Neuronal stem cell (in vitro differentiated cells): Measurements from ENCODE around the gene KLK5.

Experiments used
- DNase-seq: peaks from one replicate; pipeline ENCODE4 v3.0.0-alpha.2; 2013; ENCODE audit warnings: low spot score
- H2AFZ ChIP-seq: one replicate; pipeline ENCODE4 v1.6.1; 2013; ENCODE audit warnings: mild to moderate bottlenecking, low read length, inconsistent platforms
- H2AK5ac ChIP-seq: 2 replicates; pipeline ENCODE4 v1.6.1; 2013; ENCODE audit warnings: low read depth, mild to moderate bottlenecking, inconsistent platforms, low read length, moderate library complexity, mixed read lengths
- H2BK120ac ChIP-seq: 2 replicates; pipeline ENCODE4 v1.6.1; 2013; ENCODE audit warnings: low read depth, mild to moderate bottlenecking, inconsistent platforms, low read length, moderate library complexity, mixed read lengths
- H2BK12ac ChIP-seq: one replicate; pipeline ENCODE4 v1.6.1; 2013; ENCODE audit warnings: low read length, inconsistent platforms
- H2BK15ac ChIP-seq: 2 replicates; pipeline ENCODE4 v1.6.1; 2013; ENCODE audit warnings: mild to moderate bottlenecking, low read length, inconsistent platforms, mixed read lengths
- H2BK5ac ChIP-seq: one replicate; pipeline ENCODE4 v1.6.1; 2013; ENCODE audit warnings: inconsistent platforms, mild to moderate bottlenecking, low read length, moderate library complexity
- H3K14ac ChIP-seq: one replicate; pipeline ENCODE4 v1.6.1; 2013; ENCODE audit warnings: low read length, inconsistent platforms
- H3K18ac ChIP-seq: 2 replicates; pipeline ENCODE4 v1.6.1; 2013; ENCODE audit warnings: low read length, inconsistent platforms
- H3K23ac ChIP-seq: 2 replicates; pipeline ENCODE4 v1.6.1; 2013; ENCODE audit warnings: low read depth, mild to moderate bottlenecking, mixed read lengths, low read length, inconsistent platforms; ENCODE audit not compliant: poor library complexity
- H3K27ac ChIP-seq: replicated peaks from 3 replicates; pipeline ENCODE4 v1.5.1; 2013; ENCODE audit warnings: low read length, inconsistent platforms
- H3K27me3 ChIP-seq, 3 experiments: 2 replicates each; pipeline ENCODE4 v1.6.1; 2013; ENCODE audit warnings: low read length in 3 of 3, mild to moderate bottlenecking in 2 of 3, inconsistent platforms in 1 of 3, low read depth in 1 of 3, mixed read lengths in 1 of 3, moderate library complexity in 1 of 3; ENCODE audit not compliant: control insufficient read depth in 3 of 3, insufficient read depth in 3 of 3
- H3K36me3 ChIP-seq, 2 donors: replicated peaks in 1 of 2; 2 replicates each; pipeline ENCODE4 v1.6.1; 2013; ENCODE audit warnings: low read length in 2 of 2; ENCODE audit not compliant: control insufficient read depth in 2 of 2, insufficient read depth in 2 of 2
- H3K4ac ChIP-seq: 2 replicates; pipeline ENCODE4 v1.6.1; 2013; ENCODE audit warnings: inconsistent platforms, mild to moderate bottlenecking, low read length, moderate library complexity
- H3K4me1 ChIP-seq, 2 donors: 1 replicate in 1 of 2; 2 replicates in 1 of 2; pipeline ENCODE4 v1.6.1; 2013; ENCODE audit warnings: low read length in 2 of 2, low read depth in 1 of 2; ENCODE audit not compliant: control insufficient read depth in 2 of 2, insufficient read depth in 1 of 2
- H3K4me2 ChIP-seq: one replicate; pipeline ENCODE4 v1.6.1; 2013; ENCODE audit warnings: mild to moderate bottlenecking, low read length, inconsistent platforms; ENCODE audit not compliant: insufficient read depth, poor library complexity, severe bottlenecking
- H3K4me3 ChIP-seq, 2 donors: 2 replicates each; pipeline ENCODE4 v1.5.1; 2013; ENCODE audit warnings: low read length in 2 of 2, mild to moderate bottlenecking in 2 of 2, inconsistent platforms in 1 of 2, moderate library complexity in 1 of 2
- H3K79me1 ChIP-seq: one replicate; pipeline ENCODE4 v1.6.1; 2013; ENCODE audit warnings: low read depth, mild to moderate bottlenecking, inconsistent platforms, low read length, moderate library complexity
- H3K9ac ChIP-seq: one replicate; pipeline ENCODE4 v1.6.1; 2013; ENCODE audit warnings: mild to moderate bottlenecking, low read depth, low read length, inconsistent platforms; ENCODE audit not compliant: poor library complexity
- H3K9me3 ChIP-seq, 2 donors: replicated peaks in 1 of 2; 2 replicates each; pipeline versions ENCODE3 to v1.6.1; 2013; ENCODE audit warnings: low read length in 2 of 2, mild to moderate bottlenecking in 2 of 2, inconsistent platforms in 1 of 2, low read depth in 1 of 2, mixed read lengths in 1 of 2, moderate library complexity in 1 of 2; ENCODE audit not compliant: control insufficient read depth in 2 of 2, insufficient read depth in 1 of 2
- H4K8ac ChIP-seq: one replicate; pipeline ENCODE4 v1.6.1; 2013; ENCODE audit warnings: low read depth, mild to moderate bottlenecking, inconsistent platforms, low read length, moderate library complexity
- H4K91ac ChIP-seq: one replicate; pipeline ENCODE4 v1.6.1; 2013; ENCODE audit warnings: low read length, low read depth, mild to moderate bottlenecking, inconsistent platforms; ENCODE audit not compliant: poor library complexity
- WGBS, 2 donors: extraction: QIAGEN DNeasy Blood & Tissue Kit; methylation state at CpG; one replicate each; pipeline ENCODE4 v1.1.7; 2013; ENCODE audit warnings: missing lambda C conversion rate in 2 of 2, mixed read lengths in 1 of 2; ENCODE audit not compliant: insufficient read length in 2 of 2, insufficient replicate concordance in 1 of 2; ENCODE audit errors: extremely low coverage in 2 of 2; 5-methylcytosine and 5-hydroxymethylcytosine counted together

KLK5 gene

GRCh38 chr19:50957587-50957986 lies 4.7 kb upstream of the KLK5 start:
- Histone ChIP-seq H3K23ac (no peak overlapping the region), H3K18ac (no peak overlapping the region), H2AK5ac (no peak overlapping the region), H2AFZ (no peak overlapping the region), H3K27ac (no peak overlapping the region), H3K14ac (peak overlapping the region; percentile 2), H3K27me3 (no peaks in the 10 kb centered on the region), H3K4me3 (peak overlapping the region in 1 of 2 donors; percentile 14), H2BK5ac (no peak overlapping the region), H4K91ac (no peak overlapping the region), H2BK120ac (peak overlapping the region; percentile 72), H3K4ac (no peak overlapping the region), H3K36me3 (no peaks in the 10 kb centered on the region), H3K4me2 (no peak overlapping the region), H3K9me3 (peaks cover 0 to 3% of the 10 kb centered on the region in 2 donors), H3K79me1 (no peaks in the 10 kb centered on the region), H2BK12ac (no peak overlapping the region), H3K9ac (no peak overlapping the region), H3K4me1 (no peaks in the 10 kb centered on the region), H2BK15ac (no peak overlapping the region), H4K8ac (no peak overlapping the region)
- DNase-seq: no peak
- WGBS, 2 donors: no CpG with 5 or more reads among the region's 8 CpGs

GRCh38 chr19:50949861-50950260 lies 3.0 kb downstream of the KLK5 start:
- Histone ChIP-seq H2BK12ac (peak overlapping the region; percentile 58), H2AK5ac (no peak overlapping the region), H3K9ac (no peak overlapping the region), H3K23ac (no peak overlapping the region), H2BK15ac (no peak overlapping the region), H3K27me3 (peaks cover 0 to 3% (median 0%) of the 10 kb centered on the region in 3 experiments), H2BK5ac (no peak overlapping the region), H3K4ac (peak overlapping the region; percentile 37), H3K9me3 (no peaks in the 10 kb centered on the region), H3K4me1 (no peaks in the 10 kb centered on the region), H3K4me3 (no peak overlapping the region), H2AFZ (no peak overlapping the region), H2BK120ac (no peak overlapping the region), H3K79me1 (no peaks in the 10 kb centered on the region), H4K91ac (no peak overlapping the region), H3K4me2 (no peak overlapping the region), H4K8ac (no peak overlapping the region), H3K27ac (no peak overlapping the region), H3K36me3 (no peaks in the 10 kb centered on the region), H3K18ac (no peak overlapping the region), H3K14ac (no peak overlapping the region)
- no peak for DNase-seq
- WGBS, 2 donors: no CpG with 5 or more reads among the region's 19 CpGs

DNA sequence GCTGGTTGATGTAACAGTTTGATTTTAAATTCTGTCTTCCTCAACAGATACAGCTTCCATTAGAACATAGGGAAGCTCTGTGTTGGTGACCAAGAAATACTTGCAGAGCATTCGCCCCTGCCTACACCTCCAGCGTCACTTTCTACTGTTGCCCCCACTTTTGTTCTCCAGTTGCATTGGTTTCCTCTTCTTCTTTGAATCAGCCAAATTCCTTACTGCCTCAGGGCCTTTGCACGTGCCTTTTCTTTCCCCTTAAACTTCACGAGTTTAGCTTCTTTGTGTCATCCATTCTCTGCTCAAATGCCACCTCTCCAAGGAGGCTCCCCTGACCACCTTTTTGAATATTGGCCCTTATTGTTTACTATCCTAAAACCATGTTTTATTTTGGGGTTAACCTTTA lies 5.7 kb downstream of the KLK5 start:
- Histone ChIP-seq H3K23ac (no peak overlapping the region), H3K27me3 (peaks cover 0 to under 1% (median 0%) of the 10 kb centered on the region in 3 experiments), H4K8ac (no peak overlapping the region), H2BK5ac (no peak overlapping the region), H3K36me3 (no peaks in the 10 kb centered on the region), H3K14ac (no peak overlapping the region), H3K9me3 (no peaks in the 10 kb centered on the region), H3K9ac (no peak overlapping the region), H3K4me3 (no peak overlapping the region), H3K4ac (no peak overlapping the region), H4K91ac (no peak overlapping the region), H3K27ac (no peak overlapping the region), H3K18ac (no peak overlapping the region), H2AK5ac (no peak overlapping the region), H3K79me1 (no peaks in the 10 kb centered on the region), H2AFZ (no peak overlapping the region), H2BK15ac (no peak overlapping the region), H3K4me2 (no peak overlapping the region), H2BK12ac (no peak overlapping the region), H3K4me1 (no peaks in the 10 kb centered on the region), H2BK120ac (no peak overlapping the region)
- DNase-seq: no peak
- WGBS, 2 donors: no CpG with 5 or more reads among the region's 4 CpGs

GRCh38 chr19:50944795-50945194 lies 8.0 kb downstream of the KLK5 start:
- Histone ChIP-seq H2BK12ac (no peak overlapping the region), H3K36me3 (no peaks in the 10 kb centered on the region), H2BK5ac (no peak overlapping the region), H4K91ac (no peak overlapping the region), H3K4me3 (no peak overlapping the region), H2AK5ac (no peak overlapping the region), H3K27me3 (no peaks in the 10 kb centered on the region), H3K79me1 (no peaks in the 10 kb centered on the region), H3K23ac (no peak overlapping the region), H2BK15ac (no peak overlapping the region), H4K8ac (no peak overlapping the region), H2BK120ac (no peak overlapping the region), H3K9ac (no peak overlapping the region), H3K4me2 (no peak overlapping the region), H3K4ac (no peak overlapping the region), H3K14ac (no peak overlapping the region), H3K4me1 (no peaks in the 10 kb centered on the region), H3K9me3 (no peaks in the 10 kb centered on the region), H3K18ac (no peak overlapping the region), H3K27ac (no peak overlapping the region), H2AFZ (no peak overlapping the region)
- no peak for DNase-seq
- WGBS, 2 donors: no CpG with 5 or more reads among the region's 4 CpGs
